ENCODE data around the gene ASTE1. TPM values are rescaled to one million over a fixed set of nuclear protein-coding genes. Genes with fewer than 3 reads are reported as not detected.
A peak's percentile ranks its signal among the peaks of the same experiment; 100 is the strongest.

ASTE1 gene
- polyA plus RNA-seq, 3 donors, result 3.1 to 7.2 (median 6.6) TPM

- WGBS (ENCODE audit: insufficient coverage), result 72% methylated on average over 5 of the region's 5 CpGs
- Mint-ChIP-seq H3K4me3 (no peak overlapping the region), H3K9me3 (peaks cover 0 to 5% (median 0%) of the 10 kb centered on the region in 7 donors), H3K27ac (peak overlapping the region in 4 of 7 donors; percentile 3 to 39 (median 28)), H3K27me3 (ENCODE audit: low read depth in 3 of 3) (peaks cover 0 to 4% (median 0%) of the 10 kb centered on the region in 3 donors), H3K4me1 (peaks cover 12% of the 10 kb centered on the region), H3K36me3 (peaks cover 30 to 35% of the 10 kb centered on the region in 2 donors)
- Histone ChIP-seq H3K4me2 (replicated peaks; ENCODE audit: extremely low read depth, low read length, poor library complexity, severe bottlenecking) (no peak overlapping the region), H3K36me3 (replicated peaks in 1 of 2; ENCODE audit: control insufficient read depth in 1 of 2, insufficient read depth in 2 of 2, low read length in 2 of 2) (peaks cover 10 to 37% of the 10 kb centered on the region in 2 donors), H3K4me1 (ENCODE audit: control insufficient read depth in 1 of 2, insufficient read depth in 2 of 2, low read length in 2 of 2) (peaks cover 9 to 15% of the 10 kb centered on the region in 2 donors), H3K9me3 (replicated peaks in 1 of 2; ENCODE audit: control insufficient read depth in 1 of 2, insufficient read depth in 1 of 2, low read length in 2 of 2) (no peaks in the 10 kb centered on the region), H3K27me3 (ENCODE audit: control insufficient read depth in 2 of 2, insufficient read depth in 2 of 2, low read length in 2 of 2) (no peaks in the 10 kb centered on the region), H2AFZ (ENCODE audit: insufficient read depth, low read depth, low read length, poor library complexity, severe bottlenecking) (no peak overlapping the region), H4K20me1 (ENCODE audit: insufficient read depth, low read length) (no peaks in the 10 kb centered on the region), H3K79me2 (ENCODE audit: insufficient read depth, low read length) (no peaks in the 10 kb centered on the region), H3K4me3 (replicated peaks in 1 of 3; ENCODE audit: low read depth in 2 of 3, low read length in 3 of 3) (no peak overlapping the region), H3K9ac (ENCODE audit: insufficient read depth, low read length, poor library complexity, severe bottlenecking) (no peak overlapping the region), H3K27ac (ENCODE audit: low read depth in 1 of 2, low read length in 2 of 2) (peak overlapping the region in 1 of 2 donors; percentile 55)
- no peak for DNase-seq
- no peak for TF ChIP-seq CTCF (IDR thresholded peaks at IDR 0.05)
- intact Hi-C loops (cut with micrococcal nuclease), result no loop called here
Measured at GRCh38 chr3:130990282-130990681, 36.3 kb downstream of the ASTE1 start.

DNA sequence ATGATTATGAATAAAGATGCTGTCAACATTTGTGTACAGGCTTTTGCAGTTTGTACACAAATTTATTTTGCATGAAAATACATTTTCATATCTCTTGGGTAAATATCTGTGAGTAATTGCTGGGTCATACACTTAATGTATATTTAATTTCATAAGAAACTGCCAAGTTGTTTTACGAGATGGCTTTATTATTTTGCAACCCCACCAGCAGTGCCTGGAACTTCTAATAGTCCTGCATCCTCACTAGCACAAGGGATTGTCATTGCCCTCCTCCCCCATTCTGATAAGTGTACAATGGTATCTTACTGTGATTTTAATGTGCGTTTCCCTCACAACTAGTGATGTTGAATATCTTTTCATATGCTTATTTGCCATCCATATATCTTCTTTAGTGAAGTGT is 45.2 kb downstream of the ASTE1 start:
- Histone ChIP-seq H2AFZ (ENCODE audit: insufficient read depth, low read depth, low read length, poor library complexity, severe bottlenecking) (no peak overlapping the region), H3K27me3 (ENCODE audit: control insufficient read depth in 2 of 2, insufficient read depth in 2 of 2, low read length in 2 of 2) (no peaks in the 10 kb centered on the region), H4K20me1 (ENCODE audit: insufficient read depth, low read length) (no peaks in the 10 kb centered on the region), H3K27ac (ENCODE audit: low read depth in 1 of 2, low read length in 2 of 2) (no peak overlapping the region), H3K9ac (ENCODE audit: insufficient read depth, low read length, poor library complexity, severe bottlenecking) (no peak overlapping the region), H3K79me2 (ENCODE audit: insufficient read depth, low read length) (no peaks in the 10 kb centered on the region), H3K4me2 (replicated peaks; ENCODE audit: extremely low read depth, low read length, poor library complexity, severe bottlenecking) (no peak overlapping the region), H3K36me3 (replicated peaks in 1 of 2; ENCODE audit: control insufficient read depth in 1 of 2, insufficient read depth in 2 of 2, low read length in 2 of 2) (peaks cover 11 to 57% of the 10 kb centered on the region in 2 donors), H3K4me1 (ENCODE audit: control insufficient read depth in 1 of 2, insufficient read depth in 2 of 2, low read length in 2 of 2) (no peaks in the 10 kb centered on the region), H3K9me3 (replicated peaks in 1 of 2; ENCODE audit: control insufficient read depth in 1 of 2, insufficient read depth in 1 of 2, low read length in 2 of 2) (no peaks in the 10 kb centered on the region), H3K4me3 (replicated peaks in 1 of 3; ENCODE audit: low read depth in 2 of 3, low read length in 3 of 3) (no peak overlapping the region)
- no peak overlapping the region for H3K27ac Mint-ChIP-seq
- peaks cover 34 to 36% of the 10 kb centered on the region in 2 donors for H3K36me3 Mint-ChIP-seq
- H3K9me3 Mint-ChIP-seq, result no peaks in the 10 kb centered on the region
- H3K4me3 Mint-ChIP-seq, result no peak overlapping the region
- no peak for DNase-seq
- WGBS (ENCODE audit: insufficient coverage), result no CpG with 5 or more reads among the region's 2 CpGs
- TF ChIP-seq CTCF (IDR thresholded peaks at IDR 0.05), result no peak
- intact Hi-C loops (cut with micrococcal nuclease), result no loop called here
- no peaks in the 10 kb centered on the region for H3K27me3 Mint-ChIP-seq (ENCODE audit: low read depth in 3 of 3)
- H3K4me1 Mint-ChIP-seq, result peaks cover 2% of the 10 kb centered on the region

Measured in CD14-positive monocyte (primary cell).